Measurements from ENCODE around the gene ETFA.

GRCh38 chr15:76353023-76353577 is 41.8 kb upstream of the ETFA start:
- TF ChIP-seq CTCF (IDR thresholded peaks at IDR 0.05; ENCODE audit: low read depth, low read length) (no peak), POLR2A (IDR thresholded peaks at IDR 0.05; ENCODE audit: extremely low read depth, insufficient read length) (no peak), MYC (IDR thresholded peaks at IDR 0.05; ENCODE audit: low read depth, low read length) (no peak)
